Middle frontal gyrus (tissue), 1 donor: ENCODE results near the gene DNAJA4.
A peak's percentile ranks its signal among the peaks of the same experiment; 100 is the strongest.

ENCODE experiments used
- DNase-seq: peaks from one replicate; pipeline ENCODE4 v3.0.0-alpha.2; 2015; ENCODE audit warnings: low spot score; ENCODE audit errors: extremely low spot score

Gene DNAJA4

DNA sequence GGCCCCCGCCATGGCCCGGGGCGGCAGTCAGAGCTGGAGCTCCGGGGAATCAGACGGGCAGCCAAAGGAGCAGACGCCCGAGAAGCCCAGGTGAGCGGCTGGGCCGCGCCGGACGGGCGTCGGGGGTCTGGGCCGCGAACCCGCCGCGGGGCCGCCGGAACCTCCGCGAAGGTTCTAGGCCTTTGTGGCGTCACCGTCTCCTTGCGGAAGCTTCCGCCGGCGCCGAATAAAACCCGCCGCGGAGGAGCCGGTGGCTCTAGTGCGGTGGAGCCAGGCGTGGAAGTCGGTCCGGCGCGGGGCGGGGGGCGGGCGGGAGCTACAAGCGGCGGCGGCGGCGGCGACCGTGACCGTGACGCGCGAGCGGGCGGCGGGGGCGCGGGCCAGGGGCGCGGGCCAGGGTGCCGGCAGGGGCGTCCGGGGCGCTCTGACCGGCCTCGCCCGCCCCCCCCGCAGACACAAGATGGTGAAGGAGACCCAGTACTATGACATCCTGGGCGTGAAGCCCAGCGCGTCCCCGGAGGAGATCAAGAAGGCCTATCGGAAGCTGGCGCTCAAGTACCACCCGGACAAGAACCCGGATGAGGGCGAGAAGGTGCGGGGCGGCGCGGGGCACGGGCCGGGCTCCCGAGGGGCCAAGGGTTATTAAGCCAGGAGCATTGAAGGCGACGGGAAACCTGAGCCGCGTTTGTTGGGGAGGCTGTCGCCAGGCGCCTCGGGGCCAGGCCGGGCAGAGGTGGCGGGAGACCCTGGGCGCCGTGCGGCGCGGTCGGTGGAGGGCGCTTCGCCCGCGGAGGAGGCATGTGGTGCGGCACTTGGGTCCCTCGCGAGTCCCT is at the start of gene DNAJA4:
Gene DNAJA4, plus strand, starts transcription at position 259 of the 833 bp plus-strand sequence. Its CDS starts 202 bp downstream, at position 461.
- DNase-seq: no peak

DNA sequence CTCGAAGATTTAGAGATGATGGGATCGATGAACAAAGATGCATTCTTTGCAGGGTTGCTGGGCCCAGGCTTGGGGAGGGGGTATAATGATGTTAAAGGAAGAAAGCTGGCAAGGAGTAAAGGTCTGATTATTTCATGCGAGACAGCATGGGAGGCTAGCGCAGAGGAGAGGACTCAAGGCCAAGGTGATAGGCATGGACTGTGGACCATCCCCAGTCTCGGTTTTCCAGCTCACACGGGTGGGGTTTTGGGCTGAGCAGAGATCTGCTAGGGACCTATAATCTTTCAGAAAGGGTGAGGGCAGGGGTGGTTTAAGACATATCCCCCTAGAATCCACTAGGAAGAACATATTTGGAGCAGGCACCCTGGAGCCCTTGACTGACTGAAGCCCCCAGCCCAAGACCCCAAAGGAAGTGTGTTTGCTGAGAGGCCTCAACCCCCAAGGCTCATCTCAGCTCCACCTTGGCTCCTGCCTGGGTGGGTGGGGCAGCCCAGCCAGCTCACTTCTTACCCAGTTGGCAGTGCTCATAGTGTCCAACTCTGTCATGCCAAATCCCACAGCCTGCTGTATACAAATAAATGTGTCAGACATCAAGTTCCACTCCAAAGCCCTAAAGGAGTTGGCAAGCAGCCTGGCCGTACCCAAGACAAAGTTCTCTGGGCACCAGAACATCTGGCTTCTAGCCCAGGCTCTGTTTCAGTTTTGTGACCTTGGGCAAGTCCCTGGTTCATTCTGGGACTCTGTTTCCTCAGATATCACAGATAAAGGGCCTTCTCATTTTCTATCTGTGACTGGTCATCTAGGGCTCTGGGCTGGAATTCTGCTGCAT is 47.9 kb upstream of the DNAJA4 start:
- DNase-seq: no peak

DNA sequence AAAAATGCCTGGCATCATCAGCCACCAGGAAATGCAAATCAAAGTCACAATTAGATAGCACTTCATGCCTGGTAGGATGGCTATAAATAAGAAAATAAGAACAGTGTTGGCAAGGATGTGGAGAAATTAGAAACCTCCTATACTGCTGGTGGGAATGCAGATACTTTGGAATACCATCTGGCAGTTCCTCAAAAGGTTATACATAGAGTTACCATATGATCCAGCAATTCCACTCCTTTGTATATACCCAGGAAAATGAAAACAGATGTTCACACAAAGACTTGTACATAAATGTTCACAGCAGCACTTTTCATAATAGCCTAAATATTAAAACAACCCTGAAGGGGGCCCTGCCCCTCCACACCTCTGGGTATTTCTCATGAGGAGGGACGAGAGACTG is 43.6 kb upstream of the DNAJA4 start:
- DNase-seq: no peak

DNA sequence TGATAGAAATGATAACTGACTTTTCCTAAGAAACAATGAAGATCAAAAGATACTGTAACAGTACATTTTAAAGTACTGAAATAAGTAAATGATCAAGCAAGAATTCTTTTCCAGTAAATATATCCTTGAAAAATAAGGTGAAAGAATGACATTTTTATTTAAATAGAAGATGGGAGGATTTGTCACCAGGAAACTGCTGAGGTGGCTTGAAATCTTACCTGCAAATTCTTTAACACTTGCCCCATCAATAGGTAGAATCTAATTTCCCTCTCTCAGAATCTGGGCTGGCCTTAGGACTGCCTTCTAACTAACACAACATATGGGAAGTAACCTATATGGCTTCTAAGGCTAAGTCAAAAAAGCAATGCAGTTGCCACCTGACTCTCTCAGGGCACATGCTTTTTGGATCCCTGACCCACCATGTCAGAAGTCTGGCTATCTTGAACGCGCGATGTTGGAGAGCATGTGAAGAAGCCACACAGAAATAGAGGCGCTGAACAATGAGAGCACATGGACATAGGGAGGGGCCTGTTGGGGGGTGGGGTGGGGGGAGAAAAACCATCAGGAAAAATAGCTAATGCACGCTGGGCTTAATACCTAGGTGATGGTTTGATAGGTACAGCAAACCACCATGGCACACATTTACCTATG is 41.5 kb upstream of the DNAJA4 start:
- no peak for DNase-seq

DNA sequence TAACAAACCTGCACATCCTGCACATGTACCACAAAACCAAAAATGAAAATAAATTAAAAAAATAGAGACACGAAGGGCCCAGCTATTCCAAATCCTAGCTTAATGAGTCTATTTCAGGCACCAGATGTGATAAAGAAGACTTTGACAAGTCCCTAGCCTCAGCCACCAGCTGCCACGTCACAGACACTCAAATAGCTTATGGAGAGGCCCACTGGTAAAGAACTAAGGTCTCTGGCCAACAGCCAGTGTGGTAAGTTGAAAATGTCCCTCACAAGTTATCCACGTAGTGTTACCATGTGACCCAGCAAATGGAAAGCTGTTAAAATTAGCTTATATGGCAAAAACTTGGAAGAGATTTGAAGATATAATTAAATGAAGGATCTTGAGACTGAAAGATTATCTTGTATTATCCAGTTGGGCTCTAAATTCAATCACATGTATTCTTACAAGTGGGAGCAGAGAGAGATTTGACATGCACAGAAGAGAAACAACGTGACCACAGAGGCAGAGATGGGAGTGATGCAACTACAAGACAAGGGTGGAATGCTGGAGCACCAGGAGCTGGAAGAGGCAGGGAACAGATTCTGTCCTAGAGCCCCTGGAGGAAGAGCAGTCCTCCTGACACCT is 40.9 kb upstream of the DNAJA4 start:
- no peak for DNase-seq

DNA sequence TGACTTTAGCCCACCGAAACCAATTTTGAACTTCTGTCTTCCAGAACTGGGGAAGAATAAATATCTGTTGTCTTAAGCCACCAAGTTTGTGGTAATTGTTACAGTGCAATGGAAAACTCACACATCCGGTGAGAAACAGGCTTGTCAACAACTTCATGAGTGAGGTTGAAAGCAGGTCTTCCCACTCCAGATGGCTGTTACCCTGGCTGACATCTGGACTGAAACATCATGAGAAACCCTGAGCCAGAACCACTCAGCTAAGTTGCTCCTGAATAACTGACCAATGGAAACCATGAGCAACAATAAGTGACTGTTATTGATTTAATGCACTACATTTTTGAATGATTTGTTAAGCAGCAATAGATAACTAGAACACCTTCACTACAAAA is 40.3 kb upstream of the DNAJA4 start:
- DNase-seq: no peak

DNA sequence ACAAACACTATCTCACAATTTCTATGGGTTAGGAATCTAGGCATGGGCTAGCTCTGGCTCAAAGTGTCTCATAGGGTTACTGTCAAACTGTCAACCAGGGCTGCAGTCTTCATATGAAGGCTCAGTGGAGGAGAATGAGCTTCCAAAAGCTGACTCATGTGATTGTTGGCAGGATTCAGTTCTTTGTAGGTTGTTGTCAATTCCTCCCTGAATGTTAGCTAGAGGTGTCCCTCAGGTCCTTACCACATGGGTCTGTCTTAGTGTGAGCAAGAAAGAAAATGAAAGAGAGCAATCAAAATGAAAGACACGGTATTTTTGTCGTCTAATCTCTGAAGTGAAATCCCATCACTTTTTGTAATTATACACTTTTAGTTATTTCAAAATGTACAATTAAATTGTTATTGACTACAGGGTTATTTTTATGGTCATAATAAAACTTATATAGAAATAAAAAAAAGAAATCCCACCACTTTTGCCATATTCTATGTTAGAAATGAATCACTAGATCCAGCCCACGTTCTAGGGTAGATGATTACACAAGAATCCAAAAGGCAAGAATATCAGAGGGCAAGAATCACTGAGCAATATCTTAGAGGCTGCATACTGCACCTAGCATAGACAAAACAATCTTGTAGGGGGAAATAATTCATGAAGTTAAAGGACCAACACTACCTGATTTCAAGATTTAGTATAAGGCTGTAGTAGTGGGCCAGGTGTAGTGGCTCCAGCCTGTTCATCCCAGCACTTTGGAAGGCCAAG is 38.4 kb upstream of the DNAJA4 start:
- DNase-seq: no peak

DNA sequence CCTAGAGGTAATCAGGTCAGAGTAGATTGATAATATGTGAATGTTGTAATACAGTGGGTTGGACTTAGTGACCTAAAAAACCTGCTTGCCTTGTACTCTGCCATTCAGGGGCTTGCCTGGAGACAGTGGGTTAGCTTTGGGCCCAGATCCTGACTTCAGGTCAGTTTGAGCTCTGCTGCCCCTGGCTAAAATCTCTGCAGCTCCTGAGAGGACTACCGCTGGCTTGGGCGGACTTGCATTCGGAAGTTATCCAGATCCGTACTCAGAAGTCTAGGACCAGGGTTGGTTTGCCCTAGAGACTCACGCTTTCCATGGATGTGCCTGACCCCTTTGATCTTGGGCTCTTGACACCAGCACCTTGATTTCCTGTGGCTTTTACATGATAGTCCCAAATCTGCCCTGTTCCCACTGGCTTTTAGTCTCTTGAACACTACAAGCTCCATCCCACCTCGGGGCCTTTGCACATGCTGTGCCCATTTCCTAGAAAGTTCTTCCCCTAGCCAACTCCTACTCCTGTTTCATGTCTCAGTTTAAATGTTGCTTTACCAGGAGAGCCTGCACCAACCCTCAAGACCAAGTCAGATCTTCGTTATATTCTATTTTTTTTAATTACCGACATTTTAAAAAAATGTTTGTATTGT is 35.9 kb upstream of the DNAJA4 start:
- DNase-seq: no peak

DNA sequence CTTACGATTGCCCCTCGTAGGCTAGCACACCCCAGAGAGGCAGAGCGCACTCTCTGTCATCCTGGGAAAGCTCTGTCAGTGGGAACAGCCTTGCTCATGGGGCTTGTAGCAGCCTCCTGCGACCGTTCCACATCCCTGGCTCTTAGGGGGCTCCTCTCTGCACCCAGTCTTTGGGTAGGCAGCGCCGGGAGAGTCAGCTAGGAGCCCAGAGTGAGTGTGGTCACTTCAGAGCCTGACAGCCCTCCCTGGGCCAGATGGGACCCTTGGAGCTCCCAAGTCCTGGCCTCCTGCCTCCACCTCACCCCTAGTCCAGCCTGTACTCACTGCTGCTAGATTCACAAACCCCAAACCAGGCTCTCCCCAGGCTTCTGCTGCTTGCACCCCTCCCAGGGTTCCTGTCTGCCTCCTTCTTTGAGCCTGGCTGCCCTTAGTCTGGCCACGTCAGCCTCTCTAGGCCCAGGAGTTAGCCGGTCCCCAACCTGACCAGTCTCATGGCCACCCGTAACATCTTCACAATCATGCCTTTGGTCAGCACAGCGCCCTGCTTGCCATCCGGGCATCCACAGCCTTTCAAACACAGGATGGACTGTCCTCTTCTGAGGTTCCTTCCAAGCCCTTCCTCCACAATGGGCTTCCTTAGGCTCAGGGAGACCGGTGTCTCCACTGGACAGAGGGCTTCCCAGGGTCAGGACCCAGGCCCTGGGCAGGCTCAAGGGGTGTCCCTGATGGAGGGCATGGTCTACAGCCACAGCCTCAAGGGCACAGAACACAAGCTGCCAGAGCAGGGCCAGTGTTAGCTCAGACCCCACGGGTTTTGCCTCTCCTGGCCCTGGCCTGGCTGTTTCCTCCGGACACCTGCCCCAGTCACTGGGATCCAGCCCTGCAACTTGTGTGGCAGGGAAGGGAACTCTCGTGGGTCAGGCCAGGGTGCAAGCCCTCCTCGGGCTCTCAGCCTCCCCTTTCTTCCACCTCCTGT is 34.6 kb upstream of the DNAJA4 start:
- DNase-seq: no peak

DNA sequence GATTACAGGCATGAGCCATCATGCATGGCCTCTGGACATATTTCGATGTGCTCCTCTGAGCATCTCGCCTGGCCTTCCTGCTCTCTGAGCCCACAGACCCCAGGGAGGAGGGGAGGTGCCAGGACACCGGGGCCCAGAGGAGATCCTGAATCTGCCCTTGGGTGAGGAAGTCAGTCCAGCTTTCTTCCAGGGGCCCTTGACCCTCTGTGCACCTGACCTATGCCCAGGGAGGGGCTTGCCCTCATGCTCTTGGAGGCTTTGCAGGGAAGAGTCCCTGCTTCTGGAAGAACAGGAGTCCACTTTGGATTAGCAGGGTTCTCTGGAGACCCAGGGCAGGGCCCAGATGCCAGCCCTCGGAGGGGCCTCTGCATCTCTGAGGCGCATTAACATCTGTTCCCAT is 31.4 kb upstream of the DNAJA4 start:
- DNase-seq: no peak

DNA sequence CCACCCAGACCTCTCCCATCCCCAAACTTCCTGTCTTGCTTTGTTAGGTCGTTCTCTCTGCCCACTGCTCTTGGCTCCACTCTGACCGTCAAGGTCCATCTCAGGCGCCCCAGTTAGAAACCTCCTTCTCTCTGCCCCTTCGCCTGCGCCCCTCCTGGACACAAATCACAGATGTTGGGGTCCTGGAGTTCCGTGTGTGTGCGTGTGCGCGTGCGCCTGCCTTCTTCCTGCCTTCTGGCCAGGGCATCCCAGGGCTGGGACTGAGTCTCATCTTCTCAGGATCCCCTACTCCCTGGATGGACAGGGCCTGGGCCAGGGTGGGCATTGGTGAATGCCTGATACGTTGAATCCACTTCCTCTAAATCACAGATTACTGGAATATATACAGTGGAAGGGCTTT is 30.9 kb upstream of the DNAJA4 start:
- no peak for DNase-seq

DNA sequence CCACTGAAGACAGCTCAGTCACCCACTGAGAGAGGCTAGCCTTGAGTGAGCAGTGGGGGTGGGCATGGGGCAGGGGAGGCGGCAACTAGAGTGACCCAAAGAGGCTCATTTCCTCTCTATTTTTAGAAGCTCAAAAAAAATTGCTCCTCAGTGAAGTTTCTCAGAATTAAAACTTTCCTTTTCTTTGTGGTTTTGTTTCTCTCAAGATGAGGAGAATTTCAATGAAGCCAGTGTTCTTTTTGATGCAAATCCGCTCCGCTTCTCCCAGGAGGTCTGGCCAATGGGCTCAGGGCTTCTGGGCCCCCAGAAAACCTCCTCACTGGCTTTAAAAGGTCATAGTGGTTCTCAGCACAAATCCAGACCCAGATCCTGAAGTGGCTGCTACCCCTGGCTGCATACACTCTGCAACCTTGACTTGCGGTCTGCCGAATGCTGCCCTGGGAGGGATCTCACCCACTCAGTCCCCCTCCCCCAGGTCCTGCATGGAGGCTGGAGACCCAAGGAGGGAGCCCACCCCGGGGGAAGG is 29.8 kb upstream of the DNAJA4 start, which contains the start of gene ACSBG1:
Gene ACSBG1, minus strand, starts transcription at position 51 of the 526 bp plus-strand sequence. CDS start 64 bp downstream, outside the sequence.
- DNase-seq: no peak

DNA sequence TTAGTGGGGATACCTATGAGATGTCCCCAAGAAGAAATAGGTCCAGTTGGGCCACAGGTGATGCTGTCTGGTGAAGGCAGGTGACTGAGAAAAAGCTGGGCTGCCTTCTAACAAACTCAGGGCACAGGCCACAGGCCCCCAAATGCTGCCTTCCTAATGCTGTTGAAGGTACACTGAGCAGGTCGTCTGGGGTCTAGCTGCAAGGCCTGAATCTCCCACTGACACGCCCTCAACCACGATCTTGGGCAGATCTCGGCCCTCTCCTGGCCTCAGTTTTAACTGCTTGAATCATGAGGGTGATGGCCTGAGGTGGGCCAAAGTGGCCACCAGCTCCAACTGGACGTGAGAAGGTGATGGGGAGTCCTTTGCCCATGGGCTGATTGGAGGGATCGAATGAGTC is 27.9 kb upstream of the DNAJA4 start:
- no peak for DNase-seq

DNA sequence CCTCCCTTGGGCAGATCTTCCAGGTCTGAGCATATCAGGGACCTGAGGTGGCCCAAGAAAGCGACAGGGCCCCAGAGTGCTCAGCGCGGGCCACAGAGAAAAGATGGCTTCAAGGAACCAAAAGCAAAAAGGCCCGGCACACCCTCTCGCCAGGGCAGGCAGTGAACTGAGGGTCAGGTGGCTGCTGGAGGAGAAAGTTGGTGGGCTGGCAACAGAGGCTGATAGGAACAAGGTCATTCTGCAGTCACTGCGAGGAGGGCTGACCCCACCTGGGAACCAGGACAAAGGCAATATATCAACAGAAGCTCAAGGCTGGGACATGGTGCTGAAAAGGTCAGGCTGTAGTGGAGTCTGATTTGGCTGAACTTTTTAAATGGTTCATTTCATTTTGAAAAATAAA is 27.2 kb upstream of the DNAJA4 start:
- DNase-seq: no peak

DNA sequence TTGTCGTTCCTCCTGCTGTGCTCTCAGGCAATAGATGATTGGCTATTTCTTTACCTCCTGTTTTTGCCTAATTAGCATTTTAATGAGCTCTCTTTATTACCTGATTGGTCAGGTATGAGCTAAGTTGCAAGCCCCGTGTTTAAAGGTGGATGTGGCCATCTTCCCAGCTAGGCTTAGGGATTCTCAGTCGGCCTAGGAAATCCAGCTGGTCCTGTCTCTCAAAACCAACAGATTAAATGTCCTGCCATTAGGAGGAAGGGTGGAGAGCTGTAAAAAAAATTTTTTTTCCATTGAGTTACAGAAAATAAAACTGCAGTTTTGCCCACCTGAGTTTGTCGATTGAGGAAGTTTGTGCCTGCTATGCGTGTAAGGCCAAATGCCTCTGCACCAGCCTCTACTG is 24.6 kb upstream of the DNAJA4 start:
- DNase-seq: no peak

DNA sequence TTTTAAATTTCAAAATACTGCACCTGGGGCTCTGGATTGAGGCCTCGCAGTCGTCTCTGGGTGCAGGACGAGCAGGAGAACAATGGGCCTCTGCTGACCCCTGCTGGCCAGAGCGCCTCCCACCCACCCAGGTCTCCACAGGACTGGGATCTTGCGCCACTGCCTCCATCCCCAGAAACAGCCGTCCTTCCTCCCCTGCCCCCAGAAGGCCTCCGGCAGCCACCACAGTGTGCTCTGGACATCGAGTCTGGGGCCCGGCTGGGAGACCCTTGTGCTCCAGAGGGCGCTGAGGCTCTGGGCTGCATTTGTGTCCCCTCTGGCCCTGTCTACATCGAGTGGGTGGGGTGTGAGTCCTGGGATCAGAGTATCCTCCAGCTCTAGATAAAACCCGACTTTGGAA is 23.3 kb upstream of the DNAJA4 start:
- DNase-seq: peak; percentile 65

DNA sequence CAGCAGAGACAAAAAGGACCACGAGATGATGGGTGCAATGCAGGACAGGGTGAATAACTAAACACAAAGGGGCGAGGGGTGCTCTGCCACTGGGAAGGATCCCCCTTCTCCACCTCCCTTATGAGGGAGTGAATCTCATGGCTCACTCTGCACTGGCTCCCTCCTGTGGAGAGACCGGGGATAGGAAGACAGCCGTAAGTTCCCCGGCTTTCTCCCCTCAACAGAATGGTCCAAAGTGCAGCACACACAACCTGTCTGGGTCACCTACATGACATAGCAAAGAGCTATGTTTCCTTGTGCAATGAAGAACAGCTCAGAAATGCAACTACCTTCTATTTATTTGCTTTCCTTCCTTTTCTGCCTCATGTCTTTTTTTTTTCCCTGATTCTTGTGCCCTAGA is 22.2 kb upstream of the DNAJA4 start:
- no peak for DNase-seq

DNA sequence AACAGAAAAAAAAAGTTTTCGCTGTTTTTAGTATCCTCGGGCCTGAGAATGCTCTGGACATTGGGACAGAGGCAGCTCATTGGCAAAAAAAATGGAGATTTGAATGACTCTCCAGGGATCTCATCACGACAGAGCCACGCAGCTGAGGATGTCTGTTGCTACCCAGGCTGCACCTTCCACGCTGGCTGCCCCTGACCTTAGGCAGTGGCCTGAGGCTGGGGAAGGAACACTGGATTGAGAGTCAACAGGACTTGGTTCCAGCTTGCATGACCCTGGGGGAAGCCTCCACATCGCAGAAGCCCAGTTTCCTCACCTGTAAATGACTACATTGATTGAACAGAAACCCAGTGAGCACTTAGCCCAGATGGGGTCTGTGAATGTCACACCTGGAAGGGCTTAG is 21.3 kb upstream of the DNAJA4 start:
- DNase-seq: no peak

DNA sequence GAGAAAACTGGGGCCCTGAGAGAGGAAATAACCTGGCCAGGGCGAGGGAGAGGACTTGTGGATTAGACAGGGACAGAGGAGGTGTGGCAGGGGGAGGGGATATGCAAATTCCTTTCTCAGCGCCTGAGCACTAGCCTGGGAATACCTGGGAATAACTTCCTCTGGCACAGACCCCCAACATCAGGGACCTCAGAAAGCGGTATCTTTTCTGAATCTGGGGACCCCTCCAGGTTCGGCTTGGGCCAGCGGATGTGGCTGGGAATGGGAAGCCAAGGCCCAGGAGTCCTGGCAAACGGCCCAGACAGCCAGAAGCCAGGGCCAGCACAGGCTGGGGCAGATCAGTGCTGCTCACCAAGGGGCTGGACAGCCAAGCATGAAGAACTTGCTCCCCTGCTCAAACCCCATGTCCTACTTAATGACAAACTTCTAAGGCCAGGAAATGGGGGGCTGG is 20.8 kb upstream of the DNAJA4 start:
- no peak for DNase-seq
